Ammon's horn (tissue), 1 donor: ENCODE measurements around the gene RBKS.

Source experiments
- DNase-seq: peaks from one replicate; pipeline ENCODE4 v3.0.0-alpha.2; 2016; ENCODE audit warnings: low spot score

RBKS gene

GRCh38 chr2:27890146-27890923, at the start of gene RBKS, which contains the start of gene BABAM2:
Gene RBKS (minus strand): TSS chr2:27890387. CDS start chr2:27890345, 42 bp downstream.
Gene BABAM2 (plus strand): TSS chr2:27890729. CDS start chr2:27894557, 3,828 bp downstream.
- peak; percentile 85 for DNase-seq

GRCh38 chr2:27935026-27935425, 44.8 kb upstream of the RBKS start:
- DNase-seq: no peak

GRCh38 chr2:27932396-27932795, 42.2 kb upstream of the RBKS start:
- DNase-seq: no peak

GRCh38 chr2:27931361-27931950, 41.3 kb upstream of the RBKS start:
- no peak for DNase-seq

- DNase-seq: no peak
These were observed 39.8 kb upstream of the RBKS start for GRCh38 chr2:27929916-27930486.

- DNase-seq: no peak
These were observed 35.7 kb upstream of the RBKS start for GRCh38 chr2:27925766-27926472.

GRCh38 chr2:27922842-27923241, 32.7 kb upstream of the RBKS start:
- DNase-seq: no peak

GRCh38 chr2:27921880-27922547, 31.8 kb upstream of the RBKS start:
- no peak for DNase-seq

GRCh38 chr2:27921424-27921823, 31.2 kb upstream of the RBKS start:
- DNase-seq: no peak

- DNase-seq: peak; percentile 21
These were observed 30.1 kb upstream of the RBKS start for GRCh38 chr2:27920148-27920885.

GRCh38 chr2:27916293-27916995, 26.3 kb upstream of the RBKS start:
- DNase-seq: no peak

GRCh38 chr2:27915874-27916273, 25.7 kb upstream of the RBKS start:
- DNase-seq: no peak

GRCh38 chr2:27915191-27915590, 25.0 kb upstream of the RBKS start:
- peak; percentile 24 for DNase-seq

GRCh38 chr2:27914805-27915175, 24.6 kb upstream of the RBKS start:
- no peak for DNase-seq

GRCh38 chr2:27914041-27914804, 24.0 kb upstream of the RBKS start:
- no peak for DNase-seq

GRCh38 chr2:27912512-27912911, 22.3 kb upstream of the RBKS start:
- no peak for DNase-seq

GRCh38 chr2:27911458-27912210, 21.4 kb upstream of the RBKS start:
- no peak for DNase-seq

- no peak for DNase-seq
These were observed 19.7 kb upstream of the RBKS start for GRCh38 chr2:27909901-27910300.

- DNase-seq: no peak
These were observed 17.4 kb upstream of the RBKS start for GRCh38 chr2:27907547-27907946.
